ENCODE results near the gene BORCS6. TPM values are rescaled to one million over a fixed set of nuclear protein-coding genes. Genes with fewer than 3 reads are reported as not detected.
A peak's percentile ranks its signal among the peaks of the same experiment; 100 is the strongest.

BORCS6 gene
- total RNA-seq, 1 donor from 2014 or later: 7.7 TPM

- FAIRE-seq: no peak
- DNase-seq (ENCODE audit: low spot score in 2 of 2): no peak
Observed at GRCh38 chr17:8146381-8147140, 43.4 kb downstream of the BORCS6 start.

- FAIRE-seq: no peak
- DNase-seq (ENCODE audit: low spot score in 2 of 2): no peak
Observed at GRCh38 chr17:8145811-8146210, 44.2 kb downstream of the BORCS6 start.

- DNase-seq (ENCODE audit: low spot score in 2 of 2) (no peak), FAIRE-seq (no peak)
Observed at GRCh38 chr17:8144401-8145231, 45.4 kb downstream of the BORCS6 start.

- no peak for FAIRE-seq
- no peak for DNase-seq (ENCODE audit: low spot score in 2 of 2)
Observed at GRCh38 chr17:8143581-8144400, 46.2 kb downstream of the BORCS6 start.

- DNase-seq (ENCODE audit: low spot score in 2 of 2) (no peak), FAIRE-seq (no peak)
Observed at GRCh38 chr17:8142887-8143580, 46.9 kb downstream of the BORCS6 start.

GRCh38 chr17:8142158-8142886, 47.7 kb downstream of the BORCS6 start:
- DNase-seq (ENCODE audit: low spot score in 2 of 2) (no peak), FAIRE-seq (no peak)

- DNase-seq (ENCODE audit: low spot score in 2 of 2) (no peak), FAIRE-seq (no peak)
Observed at GRCh38 chr17:8141741-8142140, 48.2 kb downstream of the BORCS6 start.

- DNase-seq (ENCODE audit: low spot score in 2 of 2) (no peak), FAIRE-seq (no peak)
Observed at GRCh38 chr17:8141045-8141444, 48.9 kb downstream of the BORCS6 start.

GRCh38 chr17:8140065-8141029, 49.6 kb downstream of the BORCS6 start:
- DNase-seq (ENCODE audit: low spot score in 2 of 2): no peak
- FAIRE-seq: no peak

GRCh38 chr17:8138672-8139371, 51.2 kb downstream of the BORCS6 start:
- FAIRE-seq (peak; percentile 30), DNase-seq (ENCODE audit: low spot score in 2 of 2) (peak; percentile 87)

GRCh38 chr17:8138374-8138671, 51.7 kb downstream of the BORCS6 start:
- DNase-seq (ENCODE audit: low spot score in 2 of 2) (no peak), FAIRE-seq (no peak)

Other genes starting within 250 kb of the BORCS6 start
- gene GUCY2D, start 187.6 kb downstream of the BORCS6 start, total RNA-seq: under 0.01 TPM
- gene ALOX15B, start 151.1 kb downstream of the BORCS6 start, total RNA-seq: under 0.01 TPM
- gene ALOX12B, start 102.5 kb downstream of the BORCS6 start, total RNA-seq: not detected
- 0.82 TPM for gene ALOXE3, start 71.7 kb downstream of the BORCS6 start, total RNA-seq
- gene HES7, start 66.1 kb downstream of the BORCS6 start, total RNA-seq: 1.2 TPM
- gene PER1, start 37.8 kb downstream of the BORCS6 start, total RNA-seq: 6.5 TPM
- gene VAMP2, start 27.2 kb downstream of the BORCS6 start, total RNA-seq: 23.6 TPM
- gene TMEM107, start 13.8 kb downstream of the BORCS6 start, total RNA-seq: 23.6 TPM
- gene AURKB, start 20.4 kb upstream of the BORCS6 start, total RNA-seq: 3.7 TPM
- gene CTC1, start 57.9 kb upstream of the BORCS6 start, total RNA-seq: 9.8 TPM
- gene PFAS, start 59.1 kb upstream of the BORCS6 start, total RNA-seq: 22.8 TPM
- gene RANGRF, start 98.5 kb upstream of the BORCS6 start, total RNA-seq: 6.1 TPM
- gene SLC25A35, start 105.2 kb upstream of the BORCS6 start, total RNA-seq: 1.2 TPM
- gene ARHGEF15, start 120.1 kb upstream of the BORCS6 start, total RNA-seq: 0.41 TPM
- not detected for gene ODF4, start 149.7 kb upstream of the BORCS6 start, total RNA-seq
- gene RPL26, start 193.0 kb upstream of the BORCS6 start, total RNA-seq: 4,449 TPM
- not detected for gene RNF222, start 207.6 kb upstream of the BORCS6 start, total RNA-seq
- 41.2 TPM for gene NDEL1, start 245.7 kb upstream of the BORCS6 start, total RNA-seq

Measured in frontal cortex (tissue), 4 donors.